Fibroblast of skin of left quadriceps (primary cell): ENCODE data around the gene RPL18.
"Not testable (repeated sequence)": the region's sequence is repeated elsewhere in the genome, so short reads cannot be mapped to it uniquely, and the experiment has no call there.

ENCODE experiments used
- DNase-seq, 2 experiments: peaks; one replicate each; pipeline ENCODE4 v3.0.0-alpha.2; 2013; ENCODE audit warnings: low read depth in 2 of 2

Gene RPL18

DNA sequence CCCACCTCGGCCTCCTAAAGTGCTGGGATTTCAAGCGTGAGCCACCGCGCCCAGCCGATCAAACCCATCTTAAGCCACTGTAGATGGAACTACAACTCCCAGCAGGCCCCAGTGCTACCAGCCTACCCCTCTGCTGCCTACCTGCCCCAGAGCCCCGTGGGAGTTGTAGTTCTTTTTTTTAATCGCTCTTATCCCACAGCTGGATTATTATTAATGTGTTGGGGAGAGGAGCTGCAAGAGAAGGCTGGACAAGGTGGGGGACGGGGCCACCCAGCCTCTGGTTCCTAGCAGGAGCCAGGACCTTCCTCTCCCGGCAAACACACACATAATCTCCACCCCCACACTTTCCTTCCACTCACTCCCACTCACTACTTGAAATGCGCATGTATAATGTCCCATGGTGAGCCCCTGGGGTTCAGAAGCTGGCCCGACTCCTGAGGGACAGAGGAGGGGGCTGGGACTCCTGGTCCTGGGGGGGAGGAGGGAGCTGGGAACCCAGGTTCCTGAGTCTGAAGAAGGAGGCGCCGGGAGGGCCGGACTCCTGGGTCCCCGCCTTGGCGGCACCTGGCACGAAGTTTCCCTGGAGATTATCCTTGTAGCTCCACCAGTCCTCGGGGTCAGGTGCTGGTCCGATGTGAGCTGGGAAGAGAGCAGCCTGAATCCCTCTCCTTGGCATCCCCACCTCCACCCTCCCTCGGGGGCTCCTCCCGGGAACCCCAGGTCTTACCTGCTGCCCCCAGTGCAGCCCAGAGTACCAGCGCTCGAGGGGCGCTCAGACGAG lies 26.1 kb upstream of the RPL18 start:
- DNase-seq: no peak

- DNase-seq: no peak
Observed at GRCh38 chr19:48644355-48644754, 25.4 kb upstream of the RPL18 start.

DNA sequence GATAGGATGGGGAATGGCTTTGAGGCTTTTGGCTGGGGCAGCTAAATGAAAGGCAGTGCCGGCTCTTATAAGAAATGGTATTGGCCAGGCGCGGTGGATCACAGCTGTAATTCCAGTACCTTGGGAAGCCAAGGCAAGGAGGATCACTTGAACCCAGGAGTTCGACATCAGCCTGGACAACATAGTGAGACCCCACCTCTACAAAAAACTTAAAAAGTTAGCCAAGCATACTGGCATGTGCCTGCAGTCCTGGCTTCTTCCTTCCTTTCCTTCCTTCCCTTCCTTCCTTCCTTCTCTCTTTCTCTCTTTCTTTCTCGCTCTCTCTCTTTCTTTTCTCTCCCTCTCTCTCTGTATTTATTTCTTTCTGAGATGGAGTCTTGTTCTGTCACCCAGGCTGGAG lies 23.9 kb upstream of the RPL18 start:
- DNase-seq: no peak

- no peak for DNase-seq
Observed at GRCh38 chr19:48641850-48642249, 22.9 kb upstream of the RPL18 start.

GRCh38 chr19:48639483-48640375 lies 20.8 kb upstream of the RPL18 start:
- no peak for DNase-seq

GRCh38 chr19:48638831-48639381 lies 19.9 kb upstream of the RPL18 start:
- DNase-seq: no peak

DNA sequence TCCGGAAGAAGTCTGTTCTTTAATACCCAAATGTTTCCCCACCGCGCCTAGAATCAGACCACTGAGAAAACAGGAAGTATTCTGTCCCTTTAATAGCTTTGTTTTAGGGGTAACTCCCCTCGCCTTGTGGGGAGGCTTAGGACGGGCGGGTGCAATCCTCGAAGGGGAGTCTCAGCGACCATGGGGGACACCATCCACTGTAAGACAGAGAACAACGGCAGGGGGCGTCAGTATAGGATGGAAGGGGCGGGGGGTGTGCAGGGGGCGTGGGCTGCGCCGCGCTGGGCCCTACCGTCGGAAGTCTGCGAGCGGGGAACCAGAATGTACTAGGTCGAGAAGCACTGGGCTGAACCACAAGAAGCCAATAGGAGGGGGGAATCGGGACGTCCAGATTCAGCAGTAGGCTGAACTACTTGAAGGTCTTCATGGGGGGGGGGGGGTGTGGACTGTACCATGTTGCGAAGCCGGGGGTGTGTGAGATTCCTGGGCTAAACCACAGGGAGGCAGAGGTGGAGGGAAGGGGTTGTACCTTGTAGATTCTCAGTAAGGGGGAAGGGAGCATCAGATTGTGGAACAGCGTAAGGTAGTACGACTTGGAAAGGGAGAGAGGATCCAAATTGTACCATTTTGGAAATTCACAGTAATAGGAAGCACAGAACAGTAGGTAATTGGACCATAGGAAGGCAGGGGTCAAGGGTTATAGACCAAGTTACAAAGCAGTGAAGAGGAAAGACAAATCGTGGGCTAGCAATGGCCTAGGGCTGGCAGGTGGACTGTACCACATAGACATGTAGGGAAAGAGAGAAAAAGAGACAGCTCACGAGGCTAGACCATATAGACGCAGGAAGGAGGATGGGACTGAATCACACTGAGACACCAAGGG lies 19.2 kb upstream of the RPL18 start:
- DNase-seq: peak; percentile 88 to 90

DNA sequence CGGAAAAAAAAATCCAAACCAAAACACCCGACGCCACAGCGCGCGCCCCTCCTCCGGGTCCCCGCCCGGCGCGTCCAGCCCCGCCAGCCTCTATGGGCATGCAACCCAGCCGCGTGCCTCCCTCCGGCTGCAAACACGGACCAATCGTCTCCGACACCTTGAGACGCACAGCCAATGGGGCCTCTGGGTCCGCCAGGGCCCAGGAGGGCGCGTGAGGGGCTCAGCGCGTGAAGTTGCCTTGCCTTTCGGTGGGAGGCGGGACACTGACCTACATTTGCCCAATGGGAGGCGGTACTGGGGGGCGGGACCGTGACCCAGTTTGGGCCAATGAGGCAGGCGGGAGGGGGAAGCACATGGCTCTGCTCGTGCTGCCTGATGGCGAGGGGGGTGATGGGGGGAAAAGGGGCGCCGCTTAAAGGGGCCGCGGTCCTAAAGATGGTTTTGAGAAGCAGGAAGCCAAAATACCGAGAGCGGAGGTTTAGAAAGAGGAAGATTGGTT lies 18.5 kb upstream of the RPL18 start:
- peak; percentile 99 for DNase-seq

GRCh38 chr19:48636859-48637448 lies 18.0 kb upstream of the RPL18 start, which contains the start of gene DBP:
Gene DBP (minus strand): TSS chr19:48637379. CDS start chr19:48636994, 385 bp downstream.
- no peak for DNase-seq

DNA sequence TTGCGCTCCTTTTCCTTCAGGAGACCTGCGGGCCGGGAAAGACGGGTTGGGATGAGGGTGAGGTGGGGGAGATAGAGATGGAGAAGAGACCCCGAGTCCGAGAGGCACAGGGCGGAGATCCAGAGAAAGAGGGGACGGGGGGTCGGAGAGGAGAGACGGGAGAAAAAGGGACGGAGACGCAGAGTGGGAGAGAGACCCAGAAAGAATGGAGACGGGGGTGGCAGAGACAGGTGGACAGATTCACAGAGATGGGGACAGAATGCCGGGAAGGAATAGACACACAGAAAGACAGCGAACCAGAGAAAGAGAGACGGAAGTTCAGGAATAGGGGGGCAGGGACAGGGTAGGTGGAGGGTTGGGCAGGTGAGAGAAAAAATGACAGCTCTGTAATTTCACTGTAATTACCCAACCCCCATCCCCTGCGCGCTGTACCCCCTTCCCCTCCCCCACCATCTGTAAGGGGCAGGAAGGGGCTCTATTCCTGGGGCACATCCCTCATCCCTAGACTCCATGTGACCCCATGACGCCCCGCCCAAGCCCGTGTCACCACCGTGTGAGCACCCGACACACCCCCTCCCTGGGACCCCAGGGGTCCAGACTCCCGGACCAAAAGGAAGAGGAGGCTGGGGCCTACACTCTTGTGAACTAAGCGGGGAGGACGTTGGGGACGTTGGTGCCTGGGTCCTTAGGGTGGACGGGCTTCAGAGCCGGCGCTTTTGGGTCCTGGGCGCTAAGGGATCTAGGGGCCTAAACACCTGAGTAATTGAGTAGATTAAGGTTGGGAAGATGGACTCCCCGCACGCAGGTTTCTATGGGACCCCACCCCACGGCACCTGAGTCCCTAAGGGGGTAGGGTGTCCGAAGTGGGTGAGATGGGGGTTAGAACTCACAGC lies 17.2 kb upstream of the RPL18 start:
- DNase-seq: no peak

- DNase-seq: no peak
Observed at GRCh38 chr19:48635263-48635965, 16.4 kb upstream of the RPL18 start.

DNA sequence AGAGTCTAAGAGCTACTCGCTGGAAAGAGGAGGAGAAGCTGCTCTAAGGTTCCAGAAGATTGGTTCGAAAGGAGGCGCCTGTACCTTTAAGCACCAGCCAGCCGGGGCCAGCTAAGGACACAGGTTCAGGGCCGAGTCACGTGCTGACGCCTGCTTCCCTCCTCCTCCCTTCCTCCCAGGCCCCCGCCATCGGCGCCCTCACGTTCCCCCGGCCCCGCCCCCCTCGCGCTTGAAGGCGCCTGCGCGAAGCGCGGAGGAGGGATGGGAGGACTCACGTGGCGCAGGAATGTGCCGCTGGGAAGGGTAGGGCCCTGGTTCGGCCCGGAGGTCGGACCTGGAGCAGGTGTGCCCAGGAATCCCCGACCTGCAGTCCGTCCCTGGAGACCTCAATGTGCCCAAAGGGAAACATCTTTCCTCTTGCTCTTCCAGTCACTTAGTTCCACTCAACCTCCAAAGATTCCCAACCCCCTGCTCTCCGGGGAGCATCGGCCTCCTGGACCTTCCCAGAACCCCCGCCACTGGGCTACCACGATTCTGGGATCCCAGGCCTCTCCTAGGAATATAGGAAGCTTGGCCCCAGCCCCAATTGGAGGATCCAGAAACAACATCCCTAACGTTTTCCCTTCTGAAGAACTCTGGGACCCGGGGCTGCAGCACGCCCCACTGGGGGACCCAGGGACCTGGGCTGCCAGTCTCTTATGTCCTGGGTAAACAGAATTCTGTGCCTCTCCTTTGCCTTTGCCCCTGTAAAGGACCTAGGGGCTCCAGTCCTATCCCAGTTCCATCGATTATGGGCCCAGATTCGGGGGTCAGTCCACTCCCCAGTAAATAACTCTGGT lies 15.7 kb upstream of the RPL18 start:
- DNase-seq: peak; percentile 85 to 89

DNA sequence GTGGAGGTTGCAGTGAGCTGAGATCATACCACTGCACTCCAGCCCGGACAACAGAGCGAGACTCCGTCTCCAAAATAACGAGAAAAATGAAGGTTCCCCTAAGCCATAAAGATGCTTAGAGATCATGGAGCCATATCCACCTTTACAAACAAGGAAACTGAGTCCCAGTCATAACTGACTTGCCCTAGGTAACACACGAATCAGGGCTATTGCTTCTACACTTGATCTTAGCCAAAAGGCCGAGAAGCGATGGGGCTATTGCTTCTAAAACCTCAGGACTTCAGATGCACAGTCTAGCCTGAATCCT lies 15.0 kb upstream of the RPL18 start:
- no peak for DNase-seq

- no peak for DNase-seq
Observed at GRCh38 chr19:48633148-48634035, 14.4 kb upstream of the RPL18 start.

DNA sequence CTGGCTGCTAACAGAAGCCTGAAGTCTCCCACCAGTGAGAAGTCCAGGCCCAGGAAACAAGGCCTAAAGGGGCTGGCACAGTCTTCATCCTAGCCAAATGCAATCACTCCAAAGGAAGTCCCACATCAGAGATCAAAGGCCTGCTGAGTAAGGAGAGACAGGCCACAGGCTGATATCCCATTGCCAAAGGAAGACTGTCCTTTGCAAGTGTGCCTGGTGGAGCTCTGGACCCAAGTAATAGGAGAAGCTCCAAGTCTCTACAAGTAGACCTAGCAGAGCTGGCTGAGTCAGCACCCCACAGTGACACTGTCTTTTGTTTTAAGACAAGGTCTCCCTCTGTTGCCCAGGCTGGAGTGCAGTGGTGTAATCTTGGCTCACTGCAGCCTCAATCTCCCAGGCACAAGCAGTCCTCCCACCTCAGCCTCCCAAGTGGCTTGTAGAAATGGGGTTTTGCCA lies 13.7 kb upstream of the RPL18 start:
- DNase-seq: no peak

GRCh38 chr19:48632286-48632685 lies 13.3 kb upstream of the RPL18 start:
- DNase-seq: not testable (repeated sequence)

- DNase-seq: no peak
Observed at GRCh38 chr19:48631225-48631624, 12.2 kb upstream of the RPL18 start.
